SK-N-SH (cell line): Measurements from ENCODE around the gene CDH4.

Source experiments
- CTCF ChIP-seq: fragments of 200-600 bp; sonication (generic); IDR thresholded peaks from 2 replicates; pipeline ENCODE4 v1.6.1; 2017; ENCODE audit warnings: antibody characterized with exemption, mild to moderate bottlenecking, moderate library complexity
- EP300 ChIP-seq, 2 experiments: IDR thresholded peaks; 2 replicates each; pipeline versions ENCODE4 v1.4.0 to v1.6.1; 2012; ENCODE audit warnings: borderline replicate concordance in 1 of 2, low read depth in 1 of 2, low read length in 1 of 2
- EZH2phosphoT487 ChIP-seq: fragments of 200-600 bp; sonication (generic); IDR thresholded peaks from 2 replicates; pipeline ENCODE4 v1.6.1; 2017; ENCODE audit warnings: low read depth, mixed run types, mild to moderate bottlenecking, antibody characterized with exemption, moderate library complexity, borderline replicate concordance
- FOSL2 ChIP-seq: IDR thresholded peaks from 2 replicates; pipeline ENCODE4 v1.4.0; 2012; ENCODE audit warnings: low read depth, mild to moderate bottlenecking, moderate library complexity, borderline replicate concordance
- PBX3 ChIP-seq: IDR thresholded peaks from 2 replicates; pipeline ENCODE4; 2012
- POLR2AphosphoS5 ChIP-seq: IDR thresholded peaks from 2 replicates; pipeline ENCODE4 v1.6.1; 2012; ENCODE audit warnings: low read depth, low read length
- RAD21 ChIP-seq: IDR thresholded peaks from 2 replicates; pipeline ENCODE4 v1.6.1; 2012; ENCODE audit warnings: mild to moderate bottlenecking, low read length
- REST ChIP-seq: IDR thresholded peaks from 2 replicates; pipeline ENCODE4 v1.6.1; 2012; ENCODE audit warnings: mild to moderate bottlenecking, low read depth, low read length, moderate library complexity
- RFX5 ChIP-seq: IDR thresholded peaks from 2 replicates; pipeline ENCODE4 v1.6.1; 2012; ENCODE audit warnings: mild to moderate bottlenecking, improper control_type of control experiment, low read length
- RXRA ChIP-seq: IDR thresholded peaks from 2 replicates; pipeline ENCODE4 v1.4.0; 2012; ENCODE audit warnings: low read depth, mild to moderate bottlenecking, borderline replicate concordance
- TCF12 ChIP-seq: IDR thresholded peaks from 2 replicates; pipeline ENCODE4 v1.4.0; 2012
- TEAD4 ChIP-seq: IDR thresholded peaks from 2 replicates; pipeline ENCODE4 v1.4.0; 2012; ENCODE audit warnings: mild to moderate bottlenecking, borderline replicate concordance; ENCODE audit not compliant: insufficient read depth
- YY1 ChIP-seq: IDR thresholded peaks from 2 replicates; pipeline ENCODE4 v1.4.0; 2012; ENCODE audit warnings: low read depth, mild to moderate bottlenecking

GRCh38 chr20:61234224-61234890 is 17.7 kb upstream of the CDH4 start:
- TF ChIP-seq EP300 (IDR thresholded peaks at IDR 0.05; ENCODE audit: borderline replicate concordance in 1 of 2, low read depth in 1 of 2, low read length in 1 of 2) (no peak), RXRA (no peak), CTCF (no peak), TCF12 (no peak), POLR2AphosphoS5 (no peak), TEAD4 (no peak), RFX5 (no peak), EZH2phosphoT487 (no peak), REST (no peak), PBX3 (no peak), RAD21 (no peak), FOSL2 (no peak), YY1 (no peak)
